Loucy (cell line): ENCODE results near the gene IGFN1.

Source experiments
- CTCF ChIP-seq: fragments of 200-600 bp; sonication (generic); conservative IDR thresholded peaks from 2 replicates; pipeline ENCODE4 v1.5.1; 2014; ENCODE audit warnings: mild to moderate bottlenecking, antibody characterized with exemption, low read length
- EZH2phosphoT487 ChIP-seq: fragments of 200-600 bp; IDR thresholded peaks from 2 replicates; pipeline ENCODE4 v1.6.1; 2018; ENCODE audit warnings: antibody characterized with exemption, mild to moderate bottlenecking, moderate library complexity, borderline replicate concordance

GRCh38 chr1:201255479-201256362 is 65.1 kb downstream of the IGFN1 start:
- TF ChIP-seq CTCF (no peak), EZH2phosphoT487 (no peak)
